GM19238 (cell line): ENCODE measurements around the gene FGF14.

Experiments
- DNase-seq: peaks from one replicate; pipeline ENCODE4 v3.0.0; 2011; ENCODE audit warnings: low spot score; ENCODE audit not compliant: insufficient read length

Gene FGF14

GRCh38 chr13:101681834-101682233 is 720.0 kb downstream of the FGF14 start:
- no peak for DNase-seq

DNA sequence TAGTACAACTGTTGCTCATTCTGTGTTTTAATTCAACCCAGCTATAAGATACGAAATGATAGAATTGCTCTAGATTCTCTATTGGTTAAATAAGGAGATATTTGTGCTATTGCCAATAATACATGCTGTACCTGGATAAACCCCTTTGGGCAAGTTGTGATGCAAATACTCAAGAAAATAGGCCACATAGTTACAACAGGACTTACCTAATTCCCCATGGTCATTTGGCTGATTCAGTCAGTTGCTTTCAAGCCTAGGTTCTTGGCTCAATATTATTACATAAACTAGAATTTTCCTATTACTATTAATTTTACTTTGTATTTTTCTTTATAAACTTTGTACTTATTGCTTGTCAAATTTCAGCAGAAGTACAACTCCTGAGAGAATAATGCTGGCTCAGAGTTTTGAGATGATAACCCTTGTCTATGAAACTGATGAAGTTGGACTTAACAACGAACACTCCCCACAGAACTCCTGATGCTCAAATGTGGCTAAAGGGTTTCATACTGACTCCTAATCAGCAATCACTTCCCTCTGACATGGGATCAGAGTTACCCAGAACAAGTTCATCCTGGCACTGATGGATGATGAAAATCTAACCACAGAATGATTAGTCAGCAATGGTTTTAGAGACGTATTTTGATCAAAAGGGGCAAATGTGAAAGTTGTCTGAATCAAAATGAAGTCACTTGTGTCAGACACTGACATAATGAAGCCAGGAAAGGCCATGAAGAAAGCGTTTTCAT is 728.3 kb downstream of the FGF14 start:
- no peak for DNase-seq

GRCh38 chr13:101661839-101662238 is 740.0 kb downstream of the FGF14 start:
- DNase-seq = no peak
